SK-N-SH (cell line): Measurements from ENCODE around the gene FOXA2. TPM values are rescaled to one million over a fixed set of nuclear protein-coding genes. Genes with fewer than 3 reads are reported as not detected.

ENCODE experiments used
- CTCF ChIA-PET: fragments of 300-600, 350-600 bp; formaldehyde crosslinking; extraction: SDS; loops from one replicate; lab custom pipeline; 2021; lab: Yijun Ruan, JAX
- POLR2A ChIA-PET: fragments of 350-600 bp; sonication (Branson Sonifier 250); formaldehyde crosslinking; extraction: SDS; loops from one replicate; lab custom pipeline; 2020; ENCODE audit warnings: antibody characterized with exemption, inconsistent platforms; lab: Yijun Ruan, JAX
- DNase-seq: peaks from one replicate; pipeline ENCODE4 v3.0.0; 2012
- H2AFZ ChIP-seq: fragments of 200-600 bp; sonication (generic); 2 replicates; pipeline ENCODE4 v1.8.1; 2016; ENCODE audit warnings: antibody characterized with exemption, mild to moderate bottlenecking, low read depth
- H3F3A ChIP-seq: fragments of 200-600 bp; sonication (generic); replicated peaks from 2 replicates; pipeline ENCODE3; 2016; ENCODE audit warnings: antibody characterized with exemption, mild to moderate bottlenecking; ENCODE audit not compliant: insufficient read depth
- H3K27ac ChIP-seq, 2 experiments: fragments of 200-500 bp in 1 of 2; fragments of 200-600 bp in 1 of 2; sonication (Bioruptor generic) in 1 of 2; sonication (generic), shearing (Covaris generic) in 1 of 2; 2 replicates each; pipeline versions ENCODE4 v1.5.1 to v1.6.1; 2014 to 2016; ENCODE audit warnings: low read depth in 2 of 2, inconsistent platforms in 1 of 2, low read length in 1 of 2, mild to moderate bottlenecking in 1 of 2, mixed read lengths in 1 of 2
- H3K27me3 ChIP-seq: fragments of 200-600 bp; sonication (generic), shearing (Covaris generic); 2 replicates; pipeline ENCODE4 v1.6.1; 2016; ENCODE audit warnings: mixed run types; ENCODE audit not compliant: insufficient read depth
- H3K36me3 ChIP-seq, 2 experiments: fragments of 200-500 bp in 1 of 2; fragments of 200-600 bp in 1 of 2; sonication (Bioruptor generic) in 1 of 2; sonication (generic) in 1 of 2; replicated peaks in 1 of 2; 2 replicates each; pipeline versions ENCODE3 to v1.5.1; 2014 to 2016; ENCODE audit warnings: low read length in 1 of 2, mild to moderate bottlenecking in 1 of 2; ENCODE audit not compliant: insufficient read depth in 2 of 2, control insufficient read depth in 1 of 2
- H3K4me1 ChIP-seq, 2 experiments: fragments of 200-500 bp in 1 of 2; fragments of 200-600 bp in 1 of 2; sonication (Bioruptor generic) in 1 of 2; sonication (generic), shearing (Covaris generic) in 1 of 2; 2 replicates each; pipeline versions ENCODE4 v1.5.1 to v1.6.1; 2014 to 2016; ENCODE audit warnings: low read depth in 1 of 2, low read length in 1 of 2, mixed run types in 1 of 2; ENCODE audit not compliant: insufficient read depth in 2 of 2, control insufficient read depth in 1 of 2
- H3K4me2 ChIP-seq: fragments of 200-600 bp; sonication (generic), shearing (Covaris generic); 2 replicates; pipeline ENCODE4 v1.6.1; 2017; ENCODE audit warnings: mixed run types
- H3K4me3 ChIP-seq, 2 experiments: fragments of 200-500 bp in 1 of 2; fragments of 200-600 bp in 1 of 2; sonication (Bioruptor generic) in 1 of 2; sonication (generic), shearing (Covaris generic) in 1 of 2; 2 replicates each; pipeline versions ENCODE4 v1.5.1 to v1.8.1; 2014 to 2016; ENCODE audit warnings: low read depth in 2 of 2, inconsistent platforms in 1 of 2, low read length in 1 of 2, mild to moderate bottlenecking in 1 of 2, mixed read lengths in 1 of 2, moderate library complexity in 1 of 2
- H3K79me2 ChIP-seq: fragments of 200-600 bp; sonication (generic); 2 replicates; pipeline ENCODE4 v1.8.1; 2017; ENCODE audit warnings: mild to moderate bottlenecking; ENCODE audit not compliant: insufficient read depth
- H3K9ac ChIP-seq: fragments of 200-600 bp; sonication (generic); 2 replicates; pipeline ENCODE4 v1.6.1; 2017; ENCODE audit warnings: mixed run types
- H3K9me2 ChIP-seq: fragments of 200-600 bp; sonication (generic); 2 replicates; pipeline ENCODE4 v1.6.1; 2017; ENCODE audit warnings: mixed run types
- H3K9me3 ChIP-seq: fragments of 200-600 bp; sonication (generic); 2 replicates; pipeline ENCODE4 v1.6.1; 2017; ENCODE audit warnings: mixed run types, mild to moderate bottlenecking, moderate library complexity
- H4K20me1 ChIP-seq: fragments of 200-600 bp; sonication (generic); 2 replicates; pipeline ENCODE4 v1.6.1; 2017; ENCODE audit warnings: mild to moderate bottlenecking, mixed run types; ENCODE audit not compliant: insufficient read depth
- CTCF ChIP-seq: fragments of 200-600 bp; sonication (generic); IDR thresholded peaks from 2 replicates; pipeline ENCODE4 v1.6.1; 2017; ENCODE audit warnings: antibody characterized with exemption, mild to moderate bottlenecking, moderate library complexity
- EP300 ChIP-seq, 2 experiments: IDR thresholded peaks; 2 replicates each; pipeline versions ENCODE4 v1.4.0 to v1.6.1; 2012; ENCODE audit warnings: borderline replicate concordance in 1 of 2, low read depth in 1 of 2, low read length in 1 of 2
- EZH2phosphoT487 ChIP-seq: fragments of 200-600 bp; sonication (generic); IDR thresholded peaks from 2 replicates; pipeline ENCODE4 v1.6.1; 2017; ENCODE audit warnings: low read depth, mixed run types, mild to moderate bottlenecking, antibody characterized with exemption, moderate library complexity, borderline replicate concordance
- FOXJ3 ChIP-seq: sonication (generic); formaldehyde crosslinking; IDR thresholded peaks from 2 replicates; pipeline ENCODE4 v1.5.1; 2020; ENCODE audit warnings: mild to moderate bottlenecking, missing genetic modification reagents
- GABPA ChIP-seq: IDR thresholded peaks from 2 replicates; pipeline ENCODE4 v1.4.0; 2012; ENCODE audit warnings: low read depth, mild to moderate bottlenecking
- MEF2A ChIP-seq: IDR thresholded peaks from 2 replicates; pipeline ENCODE4 v1.4.0; 2012; ENCODE audit warnings: low read depth, borderline replicate concordance
- PBX3 ChIP-seq: IDR thresholded peaks from 2 replicates; pipeline ENCODE4; 2012
- POLR2AphosphoS5 ChIP-seq: IDR thresholded peaks from 2 replicates; pipeline ENCODE4 v1.6.1; 2012; ENCODE audit warnings: low read depth, low read length
- RAD21 ChIP-seq: IDR thresholded peaks from 2 replicates; pipeline ENCODE4 v1.6.1; 2012; ENCODE audit warnings: mild to moderate bottlenecking, low read length
- RFX5 ChIP-seq: IDR thresholded peaks from 2 replicates; pipeline ENCODE4 v1.6.1; 2012; ENCODE audit warnings: mild to moderate bottlenecking, improper control_type of control experiment, low read length
- SMC3 ChIP-seq: IDR thresholded peaks from 2 replicates; pipeline ENCODE4 v1.6.1; 2012; ENCODE audit warnings: low read depth, low read length, improper control_type of control experiment
- WGBS: methylation state at CpG from one replicate; pipeline ENCODE4 v1.1.6; 2017; ENCODE audit warnings: low lambda C conversion rate; 5-methylcytosine and 5-hydroxymethylcytosine counted together
- polyA plus RNA-seq, 3 experiments: library from polyadenylated mRNA; depleted of rRNA; stranded (reverse); fragments of >200 nt; gene quantifications; 2 replicates each; pipeline ENCODE4 v1.2.3, GENCODE V29; 2012

Gene FOXA2
- polyA plus RNA-seq, 1 of the 3 experiments (the other 2 are of a cell fraction): not detected

GRCh38 chr20:22584922-22585785, 782 bp upstream of the FOXA2 start:
- ChIA-PET POLR2A (no interaction called here), CTCF (interaction anchor here (2.0 to 2.5 kb wide), 2 partner anchors 243 to 246 kb away, joined by 9 to 18 read pairs; no protein-coding TSS in a partner anchor)
- Histone ChIP-seq H3F3A (no peaks in the 10 kb centered on the region), H3K36me3 (no peaks in the 10 kb centered on the region), H3K9ac (no peak overlapping the region), H2AFZ (no peak overlapping the region), H3K4me3 (no peak overlapping the region), H3K9me3 (no peaks in the 10 kb centered on the region), H3K4me1 (no peaks in the 10 kb centered on the region), H4K20me1 (no peaks in the 10 kb centered on the region), H3K9me2 (no peaks in the 10 kb centered on the region), H3K27me3 (peaks cover 83% of the 10 kb centered on the region), H3K79me2 (no peaks in the 10 kb centered on the region), H3K27ac (no peak overlapping the region), H3K4me2 (no peak overlapping the region)
- no peak for DNase-seq
- TF ChIP-seq EZH2phosphoT487: 0 out of 2 replicates have a peak, but pooled peaks have one; percentile 29
- TF ChIP-seq RFX5: no peak
- 10% methylated on average over 42 of the region's 58 CpGs for WGBS

- Histone ChIP-seq H3K9me2 (no peaks in the 10 kb centered on the region), H3F3A (no peaks in the 10 kb centered on the region), H2AFZ (no peak overlapping the region), H3K36me3 (no peaks in the 10 kb centered on the region), H3K27ac (no peak overlapping the region), H3K4me2 (peak overlapping the region; percentile 62; the same call in 1 of the 2 replicates), H3K79me2 (no peaks in the 10 kb centered on the region), H3K27me3 (peaks cover 83% of the 10 kb centered on the region), H4K20me1 (no peaks in the 10 kb centered on the region), H3K4me3 (no peak overlapping the region), H3K9ac (no peak overlapping the region), H3K4me1 (no peaks in the 10 kb centered on the region), H3K9me3 (no peaks in the 10 kb centered on the region)
- CTCF ChIA-PET: no interaction called here
- no peak for TF ChIP-seq PBX3
- TF ChIP-seq FOXJ3: no peak
- no peak for TF ChIP-seq GABPA
- no peak for TF ChIP-seq RFX5
- no peak for TF ChIP-seq RAD21
- TF ChIP-seq EP300 (IDR thresholded peaks at IDR 0.05; ENCODE audit: borderline replicate concordance in 1 of 2, low read depth in 1 of 2, low read length in 1 of 2): no peak
- no peak for TF ChIP-seq SMC3
- no peak for TF ChIP-seq CTCF
- no peak for TF ChIP-seq MEF2A
- TF ChIP-seq EZH2phosphoT487: no peak
- TF ChIP-seq POLR2AphosphoS5: no peak
- under 1% methylated on average over 40 of the region's 41 CpGs for WGBS
- POLR2A ChIA-PET: no interaction called here
- no peak for DNase-seq
These were observed 425 bp downstream of the FOXA2 start for GRCh38 chr20:22583773-22584521.
